SK-N-SH treated with all-trans-retinoic acid at 6 μM for 48 hours (cell line): ENCODE measurements around the gene SFPQ.

Experiments used
- ATAC-seq: fragments of 200-7000 bp; cut with Tn5 transposase; 3 replicates; pipeline ENCODE4 v1.9.1; 2020; ENCODE audit warnings: mild to moderate bottlenecking, moderate library complexity
- ARNTL ChIP-seq: fragments of 450-650 bp; formaldehyde crosslinking; IDR thresholded peaks from 2 replicates; pipeline ENCODE4 v1.5.0; 2020; ENCODE audit warnings: low read depth, mild to moderate bottlenecking, moderate library complexity, borderline replicate concordance
- BACH2 ChIP-seq: fragments of 250-450 bp; sonication (Bioruptor Pico); IDR thresholded peaks from 2 replicates; pipeline ENCODE4 v1.9.0; 2021; ENCODE audit warnings: mild to moderate bottlenecking, borderline replicate concordance
- CREB5 ChIP-seq: fragments of 250-450 bp; sonication (Bioruptor Pico); IDR thresholded peaks from 2 replicates; pipeline ENCODE4 v1.5.1; 2020; ENCODE audit warnings: low read depth, mild to moderate bottlenecking, moderate library complexity
- CSDC2 ChIP-seq: fragments of 250-450 bp; sonication (Bioruptor Pico); IDR thresholded peaks from 2 replicates; pipeline ENCODE4 v1.5.0; 2020; ENCODE audit warnings: mild to moderate bottlenecking, moderate library complexity
- CSRNP3 ChIP-seq: fragments of 250-450 bp; sonication (Bioruptor Pico); IDR thresholded peaks from 2 replicates; pipeline ENCODE4 v1.5.1; 2021; ENCODE audit warnings: mild to moderate bottlenecking, moderate library complexity
- ESRRG ChIP-seq: fragments of 250-450 bp; sonication (Bioruptor Pico); IDR thresholded peaks from 2 replicates; pipeline ENCODE4 v1.6.1; 2021; ENCODE audit warnings: mild to moderate bottlenecking
- GLIS3 ChIP-seq: fragments of 250-450 bp; sonication (Bioruptor Pico); IDR thresholded peaks from 2 replicates; pipeline ENCODE4 v1.5.0; 2020; ENCODE audit warnings: mild to moderate bottlenecking, moderate library complexity
- ISL1 ChIP-seq: fragments of 250-450 bp; sonication (Bioruptor Pico); IDR thresholded peaks from 2 replicates; pipeline ENCODE4 v2.1.2; 2022; ENCODE audit warnings: mild to moderate bottlenecking, moderate library complexity
- OSR1 ChIP-seq: fragments of 250-450 bp; sonication (Bioruptor Pico); IDR thresholded peaks from 2 replicates; pipeline ENCODE4 v1.8.0; 2022; ENCODE audit warnings: moderate library complexity, mild to moderate bottlenecking, inconsistent platforms
- POU6F1 ChIP-seq: fragments of 250-450 bp; sonication (Bioruptor Pico); IDR thresholded peaks from 2 replicates; pipeline ENCODE4 v1.8.0; 2021; ENCODE audit warnings: low read depth, mild to moderate bottlenecking, moderate library complexity, borderline replicate concordance
- PPARA ChIP-seq: fragments of 250-450 bp; sonication (Bioruptor Pico); IDR thresholded peaks from 2 replicates; pipeline ENCODE4 v1.5.0; 2020; ENCODE audit warnings: mild to moderate bottlenecking, borderline replicate concordance
- RARB ChIP-seq: fragments of 250-450 bp; sonication (Bioruptor Pico); IDR thresholded peaks from 2 replicates; pipeline ENCODE4 v1.8.0; 2021; ENCODE audit warnings: mild to moderate bottlenecking, moderate library complexity
- SNAI2 ChIP-seq: fragments of 250-450 bp; sonication (Bioruptor Pico); IDR thresholded peaks from 2 replicates; pipeline ENCODE4 v1.5.0; 2020; ENCODE audit warnings: mild to moderate bottlenecking, moderate library complexity
- TCF4 ChIP-seq: fragments of 250-450 bp; sonication (Bioruptor Pico); IDR thresholded peaks from 2 replicates; pipeline ENCODE4 v1.8.0; 2021; ENCODE audit warnings: mild to moderate bottlenecking, moderate library complexity, borderline replicate concordance
- TOX ChIP-seq: fragments of 250-450 bp; sonication (Bioruptor Pico); IDR thresholded peaks from 2 replicates; pipeline ENCODE4 v1.8.0; 2021; ENCODE audit warnings: mild to moderate bottlenecking, moderate library complexity, borderline replicate concordance
- ZC3H10 ChIP-seq: fragments of 250-450 bp; sonication (Bioruptor Pico); IDR thresholded peaks from 2 replicates; pipeline ENCODE4 v1.5.1; 2021; ENCODE audit warnings: mild to moderate bottlenecking, moderate library complexity
- ZFP3 ChIP-seq: fragments of 250-450 bp; sonication (Bioruptor Pico); IDR thresholded peaks from 2 replicates; pipeline ENCODE4 v1.5.0; 2020; ENCODE audit warnings: mild to moderate bottlenecking, moderate library complexity
- ZFP30 ChIP-seq: fragments of 450-650 bp; formaldehyde crosslinking; IDR thresholded peaks from 2 replicates; pipeline ENCODE4 v1.5.0; 2022; ENCODE audit warnings: mild to moderate bottlenecking, moderate library complexity
- ZNF565 ChIP-seq: fragments of 450-650 bp; formaldehyde crosslinking; conservative IDR thresholded peaks from 2 replicates; pipeline ENCODE4 v1.5.0; 2020; ENCODE audit warnings: low read depth, mild to moderate bottlenecking, moderate library complexity
- ZNF70 ChIP-seq: fragments of 450-650 bp; formaldehyde crosslinking; IDR thresholded peaks from 2 replicates; pipeline ENCODE4 v1.5.0; 2020; ENCODE audit warnings: mild to moderate bottlenecking, moderate library complexity
- ZNF8 ChIP-seq: fragments of 450-650 bp; formaldehyde crosslinking; IDR thresholded peaks from 2 replicates; pipeline ENCODE4 v1.5.0; 2020; ENCODE audit warnings: mild to moderate bottlenecking, moderate library complexity
- TF ChIP-seq, protein P1 (sequence below): fragments of 250-450 bp; sonication (Bioruptor Pico); IDR thresholded peaks from 2 replicates; pipeline ENCODE4 v1.5.0; 2020; ENCODE audit warnings: mild to moderate bottlenecking, moderate library complexity

Gene SFPQ

DNA sequence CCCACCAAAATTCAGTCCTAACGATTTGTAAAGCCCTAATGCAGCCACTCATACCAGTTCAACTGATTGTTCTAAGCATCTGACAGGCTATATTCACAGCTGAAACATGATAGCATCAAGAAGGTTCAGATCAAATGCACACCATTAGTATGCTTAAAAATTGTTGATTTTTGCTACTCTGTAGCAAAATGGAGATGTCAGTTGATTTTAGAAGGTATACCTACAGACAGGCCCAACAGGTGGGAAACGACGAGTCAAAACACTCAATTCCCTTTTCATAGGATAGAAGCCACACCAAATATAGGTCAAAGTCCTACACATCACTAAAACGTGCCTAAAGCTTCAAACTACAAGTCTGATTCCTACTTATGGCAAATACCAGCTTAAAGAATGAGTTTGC lies 6.7 kb downstream of the SFPQ start:
- TF ChIP-seq GLIS3 (CRISPR knock-in tag): no peak
- no peak for TF ChIP-seq TCF4 (CRISPR knock-in tag)
- TF ChIP-seq RARB (CRISPR knock-in tag): no peak
- no peak for TF ChIP-seq BACH2 (CRISPR knock-in tag)
- no peak for TF ChIP-seq ZC3H10
- TF ChIP-seq OSR1: no peak
- TF ChIP-seq PPARA: no peak
- TF ChIP-seq ISL1 (CRISPR knock-in tag): no peak
- no peak for TF ChIP-seq ZNF565 (CRISPR knock-in tag)
- TF ChIP-seq CSRNP3 (CRISPR knock-in tag): no peak
- no peak for TF ChIP-seq ZNF70 (CRISPR knock-in tag)
- no peak for TF ChIP-seq SNAI2
- TF ChIP-seq ZNF8 (CRISPR knock-in tag): no peak
- TF ChIP-seq TOX (CRISPR knock-in tag): no peak
- TF ChIP-seq ESRRG (CRISPR knock-in tag): no peak
- TF ChIP-seq, protein P1, sequence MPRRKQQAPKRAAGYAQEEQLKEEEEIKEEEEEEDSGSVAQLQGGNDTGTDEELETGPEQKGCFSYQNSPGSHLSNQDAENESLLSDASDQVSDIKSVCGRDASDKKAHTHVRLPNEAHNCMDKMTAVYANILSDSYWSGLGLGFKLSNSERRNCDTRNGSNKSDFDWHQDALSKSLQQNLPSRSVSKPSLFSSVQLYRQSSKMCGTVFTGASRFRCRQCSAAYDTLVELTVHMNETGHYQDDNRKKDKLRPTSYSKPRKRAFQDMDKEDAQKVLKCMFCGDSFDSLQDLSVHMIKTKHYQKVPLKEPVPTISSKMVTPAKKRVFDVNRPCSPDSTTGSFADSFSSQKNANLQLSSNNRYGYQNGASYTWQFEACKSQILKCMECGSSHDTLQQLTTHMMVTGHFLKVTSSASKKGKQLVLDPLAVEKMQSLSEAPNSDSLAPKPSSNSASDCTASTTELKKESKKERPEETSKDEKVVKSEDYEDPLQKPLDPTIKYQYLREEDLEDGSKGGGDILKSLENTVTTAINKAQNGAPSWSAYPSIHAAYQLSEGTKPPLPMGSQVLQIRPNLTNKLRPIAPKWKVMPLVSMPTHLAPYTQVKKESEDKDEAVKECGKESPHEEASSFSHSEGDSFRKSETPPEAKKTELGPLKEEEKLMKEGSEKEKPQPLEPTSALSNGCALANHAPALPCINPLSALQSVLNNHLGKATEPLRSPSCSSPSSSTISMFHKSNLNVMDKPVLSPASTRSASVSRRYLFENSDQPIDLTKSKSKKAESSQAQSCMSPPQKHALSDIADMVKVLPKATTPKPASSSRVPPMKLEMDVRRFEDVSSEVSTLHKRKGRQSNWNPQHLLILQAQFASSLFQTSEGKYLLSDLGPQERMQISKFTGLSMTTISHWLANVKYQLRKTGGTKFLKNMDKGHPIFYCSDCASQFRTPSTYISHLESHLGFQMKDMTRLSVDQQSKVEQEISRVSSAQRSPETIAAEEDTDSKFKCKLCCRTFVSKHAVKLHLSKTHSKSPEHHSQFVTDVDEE (CRISPR knock-in tag): no peak
- TF ChIP-seq CSDC2: no peak
- TF ChIP-seq ZFP3 (CRISPR knock-in tag): no peak
- no peak for TF ChIP-seq ZFP30 (CRISPR knock-in tag)

DNA sequence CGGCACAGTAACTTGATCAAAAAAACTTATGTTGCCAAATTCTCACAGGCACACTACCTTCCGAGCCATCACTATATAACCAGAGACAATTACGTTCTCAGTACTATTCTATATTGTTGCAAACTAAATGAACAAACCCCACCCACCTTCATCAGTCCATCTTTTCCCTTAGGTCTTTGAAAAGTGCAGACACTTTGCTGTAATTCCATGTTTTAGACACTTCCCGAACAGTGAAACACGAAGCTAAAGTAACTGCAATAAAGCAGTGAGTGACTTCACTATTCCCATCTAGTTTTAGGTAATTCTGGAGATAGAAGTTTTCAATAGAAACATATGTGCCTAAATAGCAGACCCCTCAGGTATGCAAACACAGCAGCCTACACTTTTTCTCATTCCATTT lies 7.7 kb downstream of the SFPQ start:
- no peak for ATAC-seq

More for the DNA sequence above, 6.7 kb downstream of the SFPQ start:
- no peak for ATAC-seq

GRCh38 chr1:35184495-35185199 lies 8.3 kb downstream of the SFPQ start:
- TF ChIP-seq ZFP30 (CRISPR knock-in tag): no peak
- no peak for TF ChIP-seq RARB (CRISPR knock-in tag)
- no peak for TF ChIP-seq CSRNP3 (CRISPR knock-in tag)
- TF ChIP-seq ZNF8 (CRISPR knock-in tag): no peak
- no peak for TF ChIP-seq CREB5 (CRISPR knock-in tag)
- TF ChIP-seq ZNF565 (CRISPR knock-in tag): no peak
- no peak for TF ChIP-seq GLIS3 (CRISPR knock-in tag)
- no peak for TF ChIP-seq ARNTL (CRISPR knock-in tag)
- no peak for TF ChIP-seq BACH2 (CRISPR knock-in tag)
- TF ChIP-seq ZFP3 (CRISPR knock-in tag): no peak
- no peak for TF ChIP-seq CSDC2
- TF ChIP-seq ESRRG (CRISPR knock-in tag): no peak
- TF ChIP-seq ZC3H10: no peak
- TF ChIP-seq TCF4 (CRISPR knock-in tag): no peak
- TF ChIP-seq OSR1: no peak
- no peak for TF ChIP-seq ISL1 (CRISPR knock-in tag)
- no peak for TF ChIP-seq TOX (CRISPR knock-in tag)
- TF ChIP-seq POU6F1: no peak
- ATAC-seq: no peak

More for the DNA sequence above, 7.7 kb downstream of the SFPQ start:
- TF ChIP-seq GLIS3 (CRISPR knock-in tag) (no peak), ZNF70 (CRISPR knock-in tag) (no peak), BACH2 (CRISPR knock-in tag) (no peak), CREB5 (CRISPR knock-in tag) (no peak), ISL1 (CRISPR knock-in tag) (no peak), CSDC2 (no peak)
